Progenitor cell of endocrine pancreas (in vitro differentiated cells): ENCODE results near the gene EYA2. TPM values are rescaled to one million over a fixed set of nuclear protein-coding genes. Genes with fewer than 3 reads are reported as not detected.

Experiments used
- DNase-seq: peaks from one replicate; pipeline ENCODE4 v3.0.0; 2021; ENCODE audit warnings: low spot score; ENCODE audit not compliant: unreplicated experiment
- H3K27ac Mint-ChIP-seq: 2 replicates; pipeline ENCODE4 v1.8.0; 2021; ENCODE audit warnings: mild to moderate bottlenecking, moderate library complexity, mixed read lengths
- H3K27me3 Mint-ChIP-seq: 2 replicates; pipeline ENCODE4 v1.8.0; 2021; ENCODE audit warnings: mixed read lengths
- H3K36me3 Mint-ChIP-seq: 2 replicates; pipeline ENCODE4 v1.8.0; 2022; ENCODE audit warnings: mixed read lengths; ENCODE audit not compliant: insufficient read depth
- H3K4me1 Mint-ChIP-seq: 2 replicates; pipeline ENCODE4 v1.8.0; 2021; ENCODE audit warnings: low read depth, mixed read lengths
- H3K4me3 Mint-ChIP-seq: 2 replicates; pipeline ENCODE4 v1.8.0; 2021; ENCODE audit warnings: low read depth, mild to moderate bottlenecking, moderate library complexity, mixed read lengths
- H3K9me3 Mint-ChIP-seq: 2 replicates; pipeline ENCODE4 v1.8.0; 2021; ENCODE audit warnings: low read depth, mixed read lengths
- CTCF ChIP-seq: fragments of 200-600 bp; sonication (generic); IDR thresholded peaks from one replicate; pipeline ENCODE4 v1.5.0; 2021; ENCODE audit warnings: antibody characterized with exemption, mild to moderate bottlenecking; ENCODE audit not compliant: unreplicated experiment
- total RNA-seq: library from RNA; stranded (reverse); gene quantifications from 2 replicates; pipeline ENCODE4 v1.2.1, GENCODE V29; 2021

The EYA2 gene
- total RNA-seq, 1 donor from 2014 or later, result 0.53 TPM

GRCh38 chr20:46993465-46994095, 98.9 kb downstream of the EYA2 start:
- H3K9me3 Mint-ChIP-seq, result no peaks in the 10 kb centered on the region
- no peak for DNase-seq
- no peak for TF ChIP-seq CTCF

GRCh38 chr20:46994341-46994740, 99.7 kb downstream of the EYA2 start:
- Mint-ChIP-seq H3K27ac (no peak overlapping the region), H3K27me3 (peaks cover 8% of the 10 kb centered on the region), H3K36me3 (no peaks in the 10 kb centered on the region), H3K9me3 (no peaks in the 10 kb centered on the region), H3K4me1 (peaks cover 28% of the 10 kb centered on the region), H3K4me3 (no peak overlapping the region)
- no peak for TF ChIP-seq CTCF
- DNase-seq, result no peak

More at GRCh38 chr20:46993465-46994095, 98.9 kb downstream of the EYA2 start:
- Mint-ChIP-seq H3K27me3 (peaks cover 8% of the 10 kb centered on the region), H3K36me3 (no peaks in the 10 kb centered on the region), H3K4me1 (peaks cover 24% of the 10 kb centered on the region), H3K27ac (no peak overlapping the region), H3K4me3 (no peak overlapping the region)

- Mint-ChIP-seq H3K27me3 (peaks cover 8% of the 10 kb centered on the region), H3K4me1 (peaks cover 16% of the 10 kb centered on the region), H3K36me3 (no peaks in the 10 kb centered on the region), H3K9me3 (no peaks in the 10 kb centered on the region), H3K4me3 (no peak overlapping the region), H3K27ac (no peak overlapping the region)
- no peak for TF ChIP-seq CTCF
- no peak for DNase-seq
Measured at GRCh38 chr20:46995561-46996142, 101.0 kb downstream of the EYA2 start.

DNA sequence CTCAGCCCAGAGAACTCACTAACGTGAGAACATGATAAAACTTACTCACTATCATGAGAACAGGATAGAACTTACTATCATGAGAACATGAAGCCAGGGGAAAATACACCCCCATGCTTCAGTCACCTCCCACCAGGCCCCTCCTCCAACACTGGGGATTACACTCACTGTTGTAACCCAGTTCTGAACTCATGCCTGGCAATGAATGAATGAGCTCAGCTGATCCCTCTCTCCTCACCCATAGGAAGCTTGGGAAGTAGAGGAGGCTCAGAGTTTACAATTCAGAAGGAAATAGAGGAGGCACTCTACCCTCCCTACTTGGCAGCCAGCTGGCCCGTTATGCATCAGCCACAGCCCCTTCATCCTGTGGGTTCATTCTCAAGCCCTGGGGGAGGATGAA, 102.5 kb downstream of the EYA2 start:
- no peak for DNase-seq
- Mint-ChIP-seq H3K4me3 (no peak overlapping the region), H3K36me3 (no peaks in the 10 kb centered on the region), H3K27ac (no peak overlapping the region), H3K27me3 (peaks cover 11% of the 10 kb centered on the region), H3K9me3 (no peaks in the 10 kb centered on the region), H3K4me1 (peaks cover 9% of the 10 kb centered on the region)
- TF ChIP-seq CTCF, result no peak

DNA sequence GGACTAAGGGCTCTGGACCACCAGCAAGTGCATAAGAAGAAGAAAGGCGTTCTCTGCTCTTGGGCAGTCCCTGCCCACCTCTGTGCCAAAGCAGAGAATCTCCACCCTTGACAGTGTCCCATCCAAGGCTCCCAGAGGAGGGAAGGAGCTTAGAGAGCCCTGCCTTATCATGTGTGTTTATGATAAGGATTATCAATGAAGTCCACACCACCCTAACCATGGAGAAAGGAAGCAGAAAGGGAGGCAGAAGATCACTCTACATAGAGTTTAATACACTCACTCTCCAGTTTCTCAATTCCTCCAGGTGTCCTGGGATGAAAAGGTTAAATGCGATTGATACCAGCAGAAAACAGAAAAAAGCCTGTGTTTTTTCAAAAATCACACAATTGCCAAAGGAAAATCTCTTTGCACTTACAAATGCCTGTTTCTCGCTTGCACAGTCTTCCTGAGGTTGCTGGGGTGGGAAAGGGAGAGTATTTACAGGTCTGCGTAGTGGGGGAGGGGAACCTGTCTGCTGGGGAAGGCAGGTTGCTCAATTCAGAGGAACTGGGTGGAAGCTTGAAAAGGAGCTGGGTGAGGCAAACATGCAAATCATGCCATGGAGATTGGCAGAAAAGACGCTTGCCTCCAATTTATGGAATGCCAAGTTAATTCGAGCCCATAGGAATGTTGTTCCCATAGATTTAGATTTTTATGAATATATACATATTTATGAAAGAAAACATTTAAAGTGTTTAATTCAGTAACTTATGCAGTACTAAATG, 104.0 kb downstream of the EYA2 start:
- H3K4me3 Mint-ChIP-seq, result no peak overlapping the region
- no peak overlapping the region for H3K27ac Mint-ChIP-seq
- no peak for TF ChIP-seq CTCF
- no peak for DNase-seq
- H3K4me1 Mint-ChIP-seq, result peaks cover 8% of the 10 kb centered on the region
- peaks cover 8% of the 10 kb centered on the region for H3K27me3 Mint-ChIP-seq
- H3K36me3 Mint-ChIP-seq, result no peaks in the 10 kb centered on the region
- H3K9me3 Mint-ChIP-seq, result no peaks in the 10 kb centered on the region
